HG03520 (cell line): ENCODE results near the gene IFNA14.
A peak's percentile ranks its signal among the peaks of the same experiment; 100 is the strongest.
"Not testable (repeated sequence)": the region's sequence is repeated elsewhere in the genome, so short reads cannot be mapped to it uniquely, and the experiment has no call there.

Experiments used
- ATAC-seq: cut with Tn5 transposase; IDR thresholded peaks from one replicate; pipeline ENCODE4 v1.9.1; 2021; ENCODE audit warnings: mild to moderate bottlenecking, moderate library complexity; ENCODE audit not compliant: unreplicated experiment

Gene IFNA14

GRCh38 chr9:21239911-21240310 is at the start of gene IFNA14:
IFNA14 (minus strand) TSS chr9:21240005; CDS start chr9:21239935, 70 bp downstream.
- ATAC-seq = no peak

- ATAC-seq = no peak
Measured at GRCh38 chr9:21287280-21287679, 47.5 kb upstream of the IFNA14 start.

GRCh38 chr9:21286659-21287058 is 46.9 kb upstream of the IFNA14 start:
- no peak for ATAC-seq

- ATAC-seq = no peak
Measured at GRCh38 chr9:21286099-21286498, 46.3 kb upstream of the IFNA14 start.

- ATAC-seq = no peak
Measured at GRCh38 chr9:21281275-21281674, 41.5 kb upstream of the IFNA14 start.

GRCh38 chr9:21268347-21268657 is 28.5 kb upstream of the IFNA14 start:
- ATAC-seq = no peak

- peak; percentile 67 for ATAC-seq
Measured at GRCh38 chr9:21267485-21268346, 27.9 kb upstream of the IFNA14 start.

GRCh38 chr9:21266733-21267484 is 27.1 kb upstream of the IFNA14 start:
- ATAC-seq = no peak

GRCh38 chr9:21265421-21266189 is 25.8 kb upstream of the IFNA14 start:
- ATAC-seq = no peak

GRCh38 chr9:21255538-21256212 is 15.9 kb upstream of the IFNA14 start:
- ATAC-seq = no peak

- no peak for ATAC-seq
Measured at GRCh38 chr9:21252721-21253547, 13.1 kb upstream of the IFNA14 start.

- ATAC-seq = no peak
Measured at GRCh38 chr9:21251638-21252037, 11.8 kb upstream of the IFNA14 start.

GRCh38 chr9:21251190-21251589 is 11.4 kb upstream of the IFNA14 start:
- ATAC-seq = no peak

GRCh38 chr9:21244836-21245235 is 5.0 kb upstream of the IFNA14 start:
- ATAC-seq = no peak

- not testable (repeated sequence) for ATAC-seq
Measured at GRCh38 chr9:21236360-21236714, 3.5 kb downstream of the IFNA14 start.

- peak; percentile 82 for ATAC-seq
Measured at GRCh38 chr9:21235468-21236359, 4.1 kb downstream of the IFNA14 start.

GRCh38 chr9:21234153-21234687 is 5.6 kb downstream of the IFNA14 start:
- ATAC-seq = no peak

GRCh38 chr9:21233258-21233657 is 6.5 kb downstream of the IFNA14 start:
- ATAC-seq = no peak

- ATAC-seq = no peak
Measured at GRCh38 chr9:21228122-21228521, 11.7 kb downstream of the IFNA14 start, which contains the start of gene IFNA17. IFNA17 (minus strand) TSS chr9:21228222; CDS start chr9:21228173, 49 bp downstream.
